CD4-positive, alpha-beta T cell (primary cell): Measurements from ENCODE around the gene ZBTB17. TPM values are rescaled to one million over a fixed set of nuclear protein-coding genes. Genes with fewer than 3 reads are reported as not detected.

Source experiments
- ATAC-seq: fragments of 200-7000 bp; cut with Tn5 transposase; one replicate; pipeline ENCODE4 v1.10.0; 2022; ENCODE audit warnings: mild to moderate bottlenecking; ENCODE audit not compliant: poor library complexity
- CTCF ChIA-PET: fragments of 350-600 bp; sonication (Branson Sonifier 250); formaldehyde crosslinking; loops from one replicate; lab custom pipeline; 2021; ENCODE audit warnings: antibody characterized with exemption, inconsistent platforms; lab: Charles Lee
- POLR2A ChIA-PET: fragments of 350-600 bp; sonication (Branson Sonifier 250); formaldehyde crosslinking; loops from one replicate; lab custom pipeline; 2021; ENCODE audit warnings: antibody characterized with exemption, inconsistent platforms; lab: Charles Lee
- DNase-seq, 14 experiments: peaks; one replicate each; pipeline ENCODE4 v3.0.0-alpha.2; 2013 to 2020; ENCODE audit warnings: mixed read lengths in 2 of 14
- H3K27ac ChIP-seq, 2 donors: one replicate each; pipeline versions ENCODE4 v1.5.1 to v1.7.0; 2013; ENCODE audit warnings: low read length in 2 of 2, low read depth in 1 of 2, mild to moderate bottlenecking in 1 of 2
- H3K27me3 ChIP-seq, 2 experiments: 1 replicate in 1 of 2; 2 replicates in 1 of 2; pipeline versions ENCODE4 v1.6.1 to v1.7.0; 2013; ENCODE audit warnings: low read length in 2 of 2, control low read depth in 1 of 2, mild to moderate bottlenecking in 1 of 2, moderate library complexity in 1 of 2; ENCODE audit not compliant: insufficient read depth in 2 of 2, control insufficient read depth in 1 of 2
- H3K36me3 ChIP-seq: one replicate; pipeline ENCODE4 v1.6.1; 2013; ENCODE audit warnings: low read length, control low read depth; ENCODE audit not compliant: insufficient read depth
- H3K4me1 ChIP-seq: one replicate; pipeline ENCODE4 v1.6.1; 2013; ENCODE audit warnings: low read length, control low read depth; ENCODE audit not compliant: insufficient read depth
- H3K4me3 ChIP-seq: one replicate; pipeline ENCODE4 v1.5.1; 2013; ENCODE audit warnings: mild to moderate bottlenecking, low read length, moderate library complexity
- H3K9me3 ChIP-seq, 2 experiments: 1 replicate in 1 of 2; 2 replicates in 1 of 2; pipeline versions ENCODE4 v1.6.1 to v1.7.0; 2013; ENCODE audit warnings: low read length in 2 of 2, mild to moderate bottlenecking in 2 of 2, control low read depth in 1 of 2, moderate library complexity in 1 of 2; ENCODE audit not compliant: control insufficient read depth in 1 of 2, insufficient read depth in 1 of 2
- H3K27ac Mint-ChIP-seq: one replicate; pipeline ENCODE4 v1.8.0; 2020; ENCODE audit warnings: mixed read lengths
- H3K27me3 Mint-ChIP-seq: one replicate; pipeline ENCODE4 v1.8.0; 2021; ENCODE audit warnings: mixed read lengths
- H3K36me3 Mint-ChIP-seq: one replicate; pipeline ENCODE4 v1.8.0; 2021; ENCODE audit warnings: low read depth, mixed read lengths
- H3K4me1 Mint-ChIP-seq: one replicate; pipeline ENCODE4 v1.8.0; 2021; ENCODE audit warnings: low read depth, mixed read lengths
- H3K4me3 Mint-ChIP-seq: one replicate; pipeline ENCODE4 v1.8.0; 2020; ENCODE audit warnings: mild to moderate bottlenecking, mixed read lengths
- H3K9me3 Mint-ChIP-seq: one replicate; pipeline ENCODE4 v1.8.0; 2020; ENCODE audit warnings: mixed read lengths
- CTCF ChIP-seq: fragments of 200-600 bp; IDR thresholded peaks from one replicate; pipeline ENCODE4 v1.8.0; 2022; ENCODE audit warnings: antibody characterized with exemption, mild to moderate bottlenecking
- intact Hi-C, 2 experiments: fragments of 100-400 bp; cut with DNase I in 1 of 2; cut with micrococcal nuclease in 1 of 2; formaldehyde crosslinking; loops; one replicate each; pipeline versions ENCODE4 v1.15.1 to v1.9.0; 2023 to 2025; cut with DNase I, micrococcal nuclease
- total RNA-seq, 174 experiments: library from RNA in 2 of 174; stranded (reverse) in 2 of 174; gene quantifications; one replicate each; pipeline ENCODE4 v1.2.3 and lab custom pipeline; 2021 to 2026

ZBTB17 gene
- total RNA-seq, 2 experiments from 2014 or later = 70.2 to 78.1 TPM

- no peaks in the 10 kb centered on the region for H3K4me1 ChIP-seq
- no peaks in the 10 kb centered on the region for H3K27me3 Mint-ChIP-seq
- CTCF ChIA-PET = no interaction called here
- no peak for ATAC-seq
- POLR2A ChIA-PET = no interaction called here
- no peaks in the 10 kb centered on the region for H3K9me3 Mint-ChIP-seq
- DNase-seq = no peak
- intact Hi-C loops = loop anchor here in 1 of 2 experiments (2.0 kb wide), 1 partner anchor 19 kb away; no protein-coding TSS in a partner anchor
- TF ChIP-seq CTCF = no peak
- peaks cover 98% of the 10 kb centered on the region for H3K36me3 Mint-ChIP-seq
- no peaks in the 10 kb centered on the region for H3K9me3 ChIP-seq
- H3K36me3 ChIP-seq = peaks cover 96% of the 10 kb centered on the region
- no peaks in the 10 kb centered on the region for H3K27me3 ChIP-seq
- H3K4me3 ChIP-seq = no peak overlapping the region
- H3K4me3 Mint-ChIP-seq = no peak overlapping the region
- no peak overlapping the region for H3K27ac ChIP-seq
- no peak overlapping the region for H3K27ac Mint-ChIP-seq
- H3K4me1 Mint-ChIP-seq = no peaks in the 10 kb centered on the region
These were observed 42.2 kb downstream of the ZBTB17 start for GRCh38 chr1:15933684-15934083.

- Histone ChIP-seq H3K9me3 (no peaks in the 10 kb centered on the region), H3K27me3 (no peaks in the 10 kb centered on the region), H3K4me3 (no peak overlapping the region), H3K36me3 (peaks cover 96% of the 10 kb centered on the region), H3K4me1 (no peaks in the 10 kb centered on the region), H3K27ac (no peak overlapping the region)
- intact Hi-C loops = loop anchor here in 1 of 2 experiments (2.0 kb wide), 1 partner anchor 20 kb away; no protein-coding TSS in a partner anchor
- Mint-ChIP-seq H3K36me3 (peaks cover 98% of the 10 kb centered on the region), H3K4me3 (no peak overlapping the region), H3K27me3 (no peaks in the 10 kb centered on the region), H3K4me1 (no peaks in the 10 kb centered on the region), H3K9me3 (no peaks in the 10 kb centered on the region), H3K27ac (no peak overlapping the region)
- ChIA-PET POLR2A (no interaction called here), CTCF (no interaction called here)
- TF ChIP-seq CTCF = no peak
- ATAC-seq (no peak), DNase-seq (no peak)
These were observed 43.3 kb downstream of the ZBTB17 start for GRCh38 chr1:15932612-15933011.

DNA sequence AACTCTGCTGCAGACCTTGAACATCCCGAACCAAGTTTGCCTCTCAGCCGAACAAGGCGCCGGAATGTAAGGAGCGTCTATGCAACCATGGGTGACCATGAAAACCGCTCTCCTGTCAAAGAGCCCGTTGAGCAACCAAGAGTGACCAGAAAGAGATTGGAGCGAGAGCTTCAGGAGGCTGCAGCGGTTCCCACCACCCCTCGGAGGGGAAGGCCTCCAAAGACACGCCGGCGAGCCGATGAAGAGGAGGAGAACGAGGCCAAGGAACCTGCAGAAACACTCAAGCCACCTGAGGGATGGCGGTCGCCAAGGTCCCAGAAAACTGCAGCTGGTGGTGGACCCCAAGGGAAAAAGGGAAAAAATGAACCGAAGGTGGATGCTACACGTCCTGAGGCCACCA lies 44.0 kb downstream of the ZBTB17 start:
- Mint-ChIP-seq H3K4me1 (no peaks in the 10 kb centered on the region), H3K36me3 (peaks cover 97% of the 10 kb centered on the region), H3K4me3 (no peak overlapping the region), H3K27me3 (no peaks in the 10 kb centered on the region), H3K27ac (no peak overlapping the region), H3K9me3 (no peaks in the 10 kb centered on the region)
- TF ChIP-seq CTCF = no peak
- H3K27ac ChIP-seq = no peak overlapping the region
- intact Hi-C loops = loop anchor here in 1 of 2 experiments (2.0 kb wide), 1 partner anchor 21 kb away; no protein-coding TSS in a partner anchor
- no peak for ATAC-seq
- no peak for DNase-seq
- H3K36me3 ChIP-seq = peaks cover 96% of the 10 kb centered on the region
- ChIA-PET CTCF (no interaction called here), POLR2A (no interaction called here)
- no peak overlapping the region for H3K4me3 ChIP-seq
- H3K9me3 ChIP-seq = no peaks in the 10 kb centered on the region
- no peaks in the 10 kb centered on the region for H3K4me1 ChIP-seq
- no peaks in the 10 kb centered on the region for H3K27me3 ChIP-seq
